Nephron progenitor cell (in vitro differentiated cells): Measurements from ENCODE around the gene RBM22.

ENCODE experiments used
- DNase-seq: peaks from one replicate; pipeline ENCODE4 v3.0.0; 2021
- H3K27ac Mint-ChIP-seq: 2 replicates; pipeline ENCODE4 v1.8.0; 2021; ENCODE audit warnings: mild to moderate bottlenecking, moderate library complexity, mixed read lengths
- H3K27me3 Mint-ChIP-seq: 2 replicates; pipeline ENCODE4 v1.8.0; 2021; ENCODE audit warnings: mild to moderate bottlenecking, low read depth, mixed read lengths; ENCODE audit not compliant: poor library complexity
- H3K36me3 Mint-ChIP-seq: 2 replicates; pipeline ENCODE4 v1.8.0; 2021; ENCODE audit warnings: low read depth, mixed read lengths
- H3K4me1 Mint-ChIP-seq: 2 replicates; pipeline ENCODE4 v1.8.0; 2021; ENCODE audit warnings: mixed read lengths
- H3K4me3 Mint-ChIP-seq: 2 replicates; pipeline ENCODE4 v1.8.0; 2021; ENCODE audit warnings: mild to moderate bottlenecking, moderate library complexity, mixed read lengths
- H3K9me3 Mint-ChIP-seq: 2 replicates; pipeline ENCODE4 v1.8.0; 2021; ENCODE audit warnings: mild to moderate bottlenecking, moderate library complexity, mixed read lengths
- TF ChIP-seq, protein P1 (sequence below): fragments of 200-600 bp; sonication (generic); IDR thresholded peaks from 2 replicates; pipeline ENCODE4 v1.5.0; 2021; ENCODE audit warnings: antibody characterized with exemption

RBM22 gene

DNA sequence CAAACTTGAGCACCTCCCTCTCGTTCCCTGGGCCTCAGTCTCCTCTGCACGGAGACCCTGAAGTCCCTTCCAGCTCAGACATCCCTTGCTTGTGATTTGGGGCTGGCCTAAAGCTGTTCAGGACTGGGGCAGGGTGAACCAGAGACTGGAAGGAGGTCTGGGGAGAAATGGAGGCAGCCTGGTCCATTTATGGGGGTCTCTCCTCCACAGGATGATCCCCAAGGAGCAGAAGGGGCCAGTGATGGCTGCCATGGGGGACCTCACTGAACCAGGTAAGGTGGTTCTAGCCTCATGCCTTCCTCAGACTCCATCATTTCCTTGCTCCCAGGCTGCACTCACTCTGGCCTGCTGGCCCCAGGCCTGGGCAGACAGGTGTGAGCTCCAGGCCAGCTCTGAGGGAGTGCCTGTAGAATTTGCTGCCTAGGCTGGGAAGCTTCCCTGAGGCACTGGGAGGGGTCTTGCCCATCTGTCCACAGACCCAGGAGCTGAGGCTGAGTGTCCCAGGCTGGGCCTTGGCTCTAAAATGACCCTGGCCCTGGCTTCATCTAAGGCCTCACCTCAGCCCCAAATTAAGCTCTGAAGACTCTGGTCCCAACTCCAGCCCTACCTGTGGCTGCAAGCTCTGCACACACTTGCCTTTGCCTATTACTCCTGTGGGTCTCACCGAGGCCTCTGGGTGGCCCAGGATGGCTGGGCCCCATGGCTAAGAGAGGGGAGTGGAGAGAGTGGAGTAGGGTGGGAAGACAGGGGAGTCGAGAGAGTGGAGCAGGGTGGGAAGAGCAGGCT is 37.9 kb downstream of the RBM22 start:
- no peak overlapping the region for H3K27ac Mint-ChIP-seq
- H3K4me1 Mint-ChIP-seq: peaks cover 46% of the 10 kb centered on the region
- no peaks in the 10 kb centered on the region for H3K9me3 Mint-ChIP-seq
- H3K36me3 Mint-ChIP-seq: no peaks in the 10 kb centered on the region
- TF ChIP-seq, protein P1, sequence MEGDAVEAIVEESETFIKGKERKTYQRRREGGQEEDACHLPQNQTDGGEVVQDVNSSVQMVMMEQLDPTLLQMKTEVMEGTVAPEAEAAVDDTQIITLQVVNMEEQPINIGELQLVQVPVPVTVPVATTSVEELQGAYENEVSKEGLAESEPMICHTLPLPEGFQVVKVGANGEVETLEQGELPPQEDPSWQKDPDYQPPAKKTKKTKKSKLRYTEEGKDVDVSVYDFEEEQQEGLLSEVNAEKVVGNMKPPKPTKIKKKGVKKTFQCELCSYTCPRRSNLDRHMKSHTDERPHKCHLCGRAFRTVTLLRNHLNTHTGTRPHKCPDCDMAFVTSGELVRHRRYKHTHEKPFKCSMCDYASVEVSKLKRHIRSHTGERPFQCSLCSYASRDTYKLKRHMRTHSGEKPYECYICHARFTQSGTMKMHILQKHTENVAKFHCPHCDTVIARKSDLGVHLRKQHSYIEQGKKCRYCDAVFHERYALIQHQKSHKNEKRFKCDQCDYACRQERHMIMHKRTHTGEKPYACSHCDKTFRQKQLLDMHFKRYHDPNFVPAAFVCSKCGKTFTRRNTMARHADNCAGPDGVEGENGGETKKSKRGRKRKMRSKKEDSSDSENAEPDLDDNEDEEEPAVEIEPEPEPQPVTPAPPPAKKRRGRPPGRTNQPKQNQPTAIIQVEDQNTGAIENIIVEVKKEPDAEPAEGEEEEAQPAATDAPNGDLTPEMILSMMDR: no peak
- H3K27me3 Mint-ChIP-seq: peaks cover 13% of the 10 kb centered on the region
- DNase-seq: no peak
- H3K4me3 Mint-ChIP-seq: no peak overlapping the region

GRCh38 chr5:150661821-150662596 is 38.9 kb downstream of the RBM22 start:
- DNase-seq: no peak
- no peak overlapping the region for H3K4me3 Mint-ChIP-seq
- TF ChIP-seq, protein P1: no peak
- peaks cover 56% of the 10 kb centered on the region for H3K4me1 Mint-ChIP-seq
- peak overlapping the region; percentile 38 for H3K27ac Mint-ChIP-seq
- H3K27me3 Mint-ChIP-seq: peaks cover 15% of the 10 kb centered on the region
- no peaks in the 10 kb centered on the region for H3K36me3 Mint-ChIP-seq
- H3K9me3 Mint-ChIP-seq: no peaks in the 10 kb centered on the region

DNA sequence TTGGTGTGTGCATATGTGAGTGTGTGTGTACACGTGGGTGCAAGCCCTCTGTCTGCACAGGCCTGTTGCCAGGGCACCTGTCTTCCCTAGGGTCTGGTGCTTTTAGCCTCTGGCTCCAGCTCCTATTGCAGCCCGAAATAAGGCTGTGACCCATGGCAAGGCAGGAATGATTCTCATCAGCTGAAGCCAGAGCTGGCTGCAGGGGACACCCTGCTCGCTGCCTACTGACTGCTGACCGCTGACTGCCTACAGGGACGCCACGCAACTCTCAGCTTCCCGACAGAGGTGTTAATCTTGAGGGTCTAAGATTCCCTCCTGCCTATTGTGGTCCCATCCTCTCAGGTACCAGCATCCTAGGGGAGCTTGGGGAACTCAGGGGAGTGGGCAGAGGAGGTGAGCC is 39.8 kb downstream of the RBM22 start, which contains the start of gene MYOZ3:
TSS of gene MYOZ3 (plus strand) at position 166 of the 400 bp plus-strand sequence. CDS start 1,691 bp downstream, outside the sequence.
- Mint-ChIP-seq H3K27me3 (peaks cover 15% of the 10 kb centered on the region), H3K4me1 (peaks cover 56% of the 10 kb centered on the region), H3K36me3 (no peaks in the 10 kb centered on the region), H3K9me3 (no peaks in the 10 kb centered on the region), H3K27ac (peak within 1 kb of the TSS; percentile 92), H3K4me3 (peak within 1 kb of the TSS; percentile 63)
- TF ChIP-seq, protein P1: no peak
- DNase-seq: no peak

GRCh38 chr5:150660108-150660831 is 40.6 kb downstream of the RBM22 start:
- peak overlapping the region; percentile 55 for H3K4me3 Mint-ChIP-seq
- H3K36me3 Mint-ChIP-seq: no peaks in the 10 kb centered on the region
- DNase-seq: no peak
- no peaks in the 10 kb centered on the region for H3K9me3 Mint-ChIP-seq
- H3K27ac Mint-ChIP-seq: peak overlapping the region; percentile 92
- H3K4me1 Mint-ChIP-seq: peaks cover 56% of the 10 kb centered on the region
- TF ChIP-seq, protein P1: no peak
- H3K27me3 Mint-ChIP-seq: peaks cover 15% of the 10 kb centered on the region

- no peak for DNase-seq
- H3K9me3 Mint-ChIP-seq: no peaks in the 10 kb centered on the region
- peaks cover 52% of the 10 kb centered on the region for H3K4me1 Mint-ChIP-seq
- H3K27me3 Mint-ChIP-seq: peaks cover 12% of the 10 kb centered on the region
- TF ChIP-seq, protein P1: no peak
- H3K36me3 Mint-ChIP-seq: no peaks in the 10 kb centered on the region
- H3K27ac Mint-ChIP-seq: peak overlapping the region; percentile 92
- peak overlapping the region; percentile 55 for H3K4me3 Mint-ChIP-seq
These were observed 41.3 kb downstream of the RBM22 start for GRCh38 chr5:150659360-150660107.
